ENCODE data around the gene NEMF.

Gene NEMF

GRCh38 chr14:49783394-49784014 lies 69.1 kb downstream of the NEMF start:
- TF ChIP-seq POLR2AphosphoS5 (IDR thresholded peaks at IDR 0.05; ENCODE audit: low read depth, low read length) (no peak), REST (IDR thresholded peaks at IDR 0.05; ENCODE audit: insufficient read depth in 1 of 2, low read depth in 2 of 2, low read length in 2 of 2) (no peak), FOXP2 (optimal IDR thresholded peaks at IDR 0.05; ENCODE audit: borderline replicate concordance, extremely low read depth, extremely low read length, insufficient read depth) (no peak), SIN3A (IDR thresholded peaks at IDR 0.05; ENCODE audit: borderline replicate concordance, insufficient read depth, low read length) (no peak), TAF1 (IDR thresholded peaks at IDR 0.05; ENCODE audit: borderline replicate concordance, insufficient read depth, low read length) (no peak)

GRCh38 chr14:49778421-49778820 lies 74.2 kb downstream of the NEMF start:
- no peak for TF ChIP-seq SIN3A (IDR thresholded peaks at IDR 0.05; ENCODE audit: borderline replicate concordance, insufficient read depth, low read length)
- TF ChIP-seq POLR2AphosphoS5 (IDR thresholded peaks at IDR 0.05; ENCODE audit: low read depth, low read length): no peak
- no peak for TF ChIP-seq TAF1 (IDR thresholded peaks at IDR 0.05; ENCODE audit: borderline replicate concordance, insufficient read depth, low read length)
- TF ChIP-seq FOXP2 (optimal IDR thresholded peaks at IDR 0.05; ENCODE audit: borderline replicate concordance, extremely low read depth, extremely low read length, insufficient read depth): no peak
- no peak for TF ChIP-seq REST (IDR thresholded peaks at IDR 0.05; ENCODE audit: insufficient read depth in 1 of 2, low read depth in 2 of 2, low read length in 2 of 2)

- TF ChIP-seq FOXP2 (optimal IDR thresholded peaks at IDR 0.05; ENCODE audit: borderline replicate concordance, extremely low read depth, extremely low read length, insufficient read depth) (no peak), SIN3A (IDR thresholded peaks at IDR 0.05; ENCODE audit: borderline replicate concordance, insufficient read depth, low read length) (no peak), TAF1 (IDR thresholded peaks at IDR 0.05; ENCODE audit: borderline replicate concordance, insufficient read depth, low read length) (no peak), POLR2AphosphoS5 (IDR thresholded peaks at IDR 0.05; ENCODE audit: low read depth, low read length) (no peak), REST (IDR thresholded peaks at IDR 0.05; ENCODE audit: insufficient read depth in 1 of 2, low read depth in 2 of 2, low read length in 2 of 2) (no peak)
Observed at GRCh38 chr14:49774106-49774505, 78.5 kb downstream of the NEMF start.

- no peak for TF ChIP-seq TAF1 (IDR thresholded peaks at IDR 0.05; ENCODE audit: borderline replicate concordance, insufficient read depth, low read length)
- TF ChIP-seq REST (IDR thresholded peaks at IDR 0.05; ENCODE audit: insufficient read depth in 1 of 2, low read depth in 2 of 2, low read length in 2 of 2): no peak
- TF ChIP-seq POLR2AphosphoS5 (IDR thresholded peaks at IDR 0.05; ENCODE audit: low read depth, low read length): no peak
- no peak for TF ChIP-seq FOXP2 (optimal IDR thresholded peaks at IDR 0.05; ENCODE audit: borderline replicate concordance, extremely low read depth, extremely low read length, insufficient read depth)
- TF ChIP-seq SIN3A (IDR thresholded peaks at IDR 0.05; ENCODE audit: borderline replicate concordance, insufficient read depth, low read length): no peak
Observed at GRCh38 chr14:49770212-49770817, 82.3 kb downstream of the NEMF start.

Data from PFSK-1 (cell line).